ENCODE data around the gene CASQ1.

CASQ1 gene

GRCh38 chr1:160168609-160169369 is 21.6 kb upstream of the CASQ1 start:
- DNase-seq: no peak

- DNase-seq: peak; percentile 74
Measured at GRCh38 chr1:160169553-160170399, 20.6 kb upstream of the CASQ1 start.

- no peak for DNase-seq
Measured at GRCh38 chr1:160171354-160171753, 19.0 kb upstream of the CASQ1 start.

- no peak for DNase-seq
Measured at GRCh38 chr1:160171980-160172379, 18.4 kb upstream of the CASQ1 start.

GRCh38 chr1:160177231-160177630 is 13.1 kb upstream of the CASQ1 start:
- no peak for DNase-seq

- no peak for DNase-seq
Measured at GRCh38 chr1:160177667-160178066, 12.7 kb upstream of the CASQ1 start.

- no peak for DNase-seq
Measured at GRCh38 chr1:160178731-160179130, 11.6 kb upstream of the CASQ1 start.

GRCh38 chr1:160179336-160179735 is 11.0 kb upstream of the CASQ1 start:
- no peak for DNase-seq

GRCh38 chr1:160186246-160186645 is 4.1 kb upstream of the CASQ1 start:
- DNase-seq: no peak

- DNase-seq: no peak
Measured at GRCh38 chr1:160186729-160187128, 3.6 kb upstream of the CASQ1 start.

- DNase-seq: no peak
Measured at GRCh38 chr1:160187407-160187806, 3.0 kb upstream of the CASQ1 start.

GRCh38 chr1:160188341-160188740 is 2.0 kb upstream of the CASQ1 start:
- no peak for DNase-seq

- DNase-seq: no peak
Measured at GRCh38 chr1:160191756-160192155, 1.4 kb downstream of the CASQ1 start.

- DNase-seq: no peak
Measured at GRCh38 chr1:160192234-160192633, 1.9 kb downstream of the CASQ1 start.

GRCh38 chr1:160193091-160193819 is 2.9 kb downstream of the CASQ1 start:
- DNase-seq: peak; percentile 63

GRCh38 chr1:160193832-160194736 is 3.7 kb downstream of the CASQ1 start:
- no peak for DNase-seq

- DNase-seq: no peak
Measured at GRCh38 chr1:160194737-160195059, 4.3 kb downstream of the CASQ1 start.

GRCh38 chr1:160196143-160196542 is 5.8 kb downstream of the CASQ1 start:
- DNase-seq: no peak

- DNase-seq: no peak
Measured at GRCh38 chr1:160197231-160197630, 6.9 kb downstream of the CASQ1 start.

GRCh38 chr1:160200786-160201185 is 10.4 kb downstream of the CASQ1 start:
- DNase-seq: no peak

GRCh38 chr1:160204526-160205241 is 14.3 kb downstream of the CASQ1 start:
- no peak for DNase-seq

All from DMS79 treated with DMSO at 0.1 percent for 48 hours (cell line).